C4-2B (cell line): ENCODE measurements around the gene COL6A1.

ENCODE experiments used
- H3K27ac ChIP-seq: fragments of 450-650 bp; 2 replicates; pipeline ENCODE4 v1.5.1; 2017
- ZFX ChIP-seq: fragments of 450-650 bp; IDR thresholded peaks from 2 replicates; pipeline ENCODE4 v1.6.1; 2017
- TF ChIP-seq, protein P1 (sequence below): fragments of 450-650 bp; conservative IDR thresholded peaks from 2 replicates; pipeline ENCODE4 v1.5.1; 2017; ENCODE audit warnings: mild to moderate bottlenecking

COL6A1 gene

DNA sequence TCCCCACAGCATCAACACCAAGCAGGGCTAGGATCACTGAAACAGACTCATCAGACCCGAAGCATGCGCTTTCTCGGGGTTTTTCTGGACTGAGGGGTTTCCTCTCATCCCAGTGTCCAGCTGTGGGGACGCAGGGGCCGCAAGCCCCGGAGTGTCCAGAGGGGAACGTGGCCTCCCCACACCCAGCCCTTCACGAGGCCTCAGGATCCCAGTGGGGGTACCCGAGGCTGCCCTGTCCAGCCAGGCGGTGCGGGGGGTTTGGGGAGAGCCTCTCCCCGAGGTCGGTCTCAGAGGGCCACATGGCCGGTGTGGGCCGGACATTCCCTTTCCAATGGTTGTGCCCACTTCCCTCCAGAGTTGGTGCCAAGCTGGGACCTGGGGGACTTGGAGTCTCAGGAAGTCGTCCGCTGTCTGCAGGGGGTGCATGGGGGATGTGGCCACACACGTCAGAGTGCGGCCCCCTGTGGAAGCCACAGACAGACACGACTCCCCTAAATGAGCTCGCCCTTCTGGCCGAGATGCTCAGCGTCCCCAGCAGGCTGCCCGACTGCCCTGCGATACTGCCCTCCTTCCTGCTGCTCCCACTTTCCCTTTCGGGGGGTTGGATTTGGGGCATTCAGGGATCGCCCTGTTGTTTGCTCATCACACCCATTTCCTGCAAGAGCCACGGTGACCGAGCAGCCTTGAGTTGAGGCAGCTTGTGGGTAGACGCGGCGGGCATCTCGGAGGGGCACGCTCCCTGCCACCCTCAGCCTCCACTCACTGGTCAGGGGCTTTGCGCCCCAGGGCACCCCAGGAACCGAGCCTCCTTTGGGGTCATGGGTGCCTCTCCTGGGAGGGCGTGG, 4.1 kb downstream of the COL6A1 start:
- TF ChIP-seq, protein P1, sequence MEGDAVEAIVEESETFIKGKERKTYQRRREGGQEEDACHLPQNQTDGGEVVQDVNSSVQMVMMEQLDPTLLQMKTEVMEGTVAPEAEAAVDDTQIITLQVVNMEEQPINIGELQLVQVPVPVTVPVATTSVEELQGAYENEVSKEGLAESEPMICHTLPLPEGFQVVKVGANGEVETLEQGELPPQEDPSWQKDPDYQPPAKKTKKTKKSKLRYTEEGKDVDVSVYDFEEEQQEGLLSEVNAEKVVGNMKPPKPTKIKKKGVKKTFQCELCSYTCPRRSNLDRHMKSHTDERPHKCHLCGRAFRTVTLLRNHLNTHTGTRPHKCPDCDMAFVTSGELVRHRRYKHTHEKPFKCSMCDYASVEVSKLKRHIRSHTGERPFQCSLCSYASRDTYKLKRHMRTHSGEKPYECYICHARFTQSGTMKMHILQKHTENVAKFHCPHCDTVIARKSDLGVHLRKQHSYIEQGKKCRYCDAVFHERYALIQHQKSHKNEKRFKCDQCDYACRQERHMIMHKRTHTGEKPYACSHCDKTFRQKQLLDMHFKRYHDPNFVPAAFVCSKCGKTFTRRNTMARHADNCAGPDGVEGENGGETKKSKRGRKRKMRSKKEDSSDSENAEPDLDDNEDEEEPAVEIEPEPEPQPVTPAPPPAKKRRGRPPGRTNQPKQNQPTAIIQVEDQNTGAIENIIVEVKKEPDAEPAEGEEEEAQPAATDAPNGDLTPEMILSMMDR, result no peak
- peak overlapping the region; percentile 93 for H3K27ac ChIP-seq

DNA sequence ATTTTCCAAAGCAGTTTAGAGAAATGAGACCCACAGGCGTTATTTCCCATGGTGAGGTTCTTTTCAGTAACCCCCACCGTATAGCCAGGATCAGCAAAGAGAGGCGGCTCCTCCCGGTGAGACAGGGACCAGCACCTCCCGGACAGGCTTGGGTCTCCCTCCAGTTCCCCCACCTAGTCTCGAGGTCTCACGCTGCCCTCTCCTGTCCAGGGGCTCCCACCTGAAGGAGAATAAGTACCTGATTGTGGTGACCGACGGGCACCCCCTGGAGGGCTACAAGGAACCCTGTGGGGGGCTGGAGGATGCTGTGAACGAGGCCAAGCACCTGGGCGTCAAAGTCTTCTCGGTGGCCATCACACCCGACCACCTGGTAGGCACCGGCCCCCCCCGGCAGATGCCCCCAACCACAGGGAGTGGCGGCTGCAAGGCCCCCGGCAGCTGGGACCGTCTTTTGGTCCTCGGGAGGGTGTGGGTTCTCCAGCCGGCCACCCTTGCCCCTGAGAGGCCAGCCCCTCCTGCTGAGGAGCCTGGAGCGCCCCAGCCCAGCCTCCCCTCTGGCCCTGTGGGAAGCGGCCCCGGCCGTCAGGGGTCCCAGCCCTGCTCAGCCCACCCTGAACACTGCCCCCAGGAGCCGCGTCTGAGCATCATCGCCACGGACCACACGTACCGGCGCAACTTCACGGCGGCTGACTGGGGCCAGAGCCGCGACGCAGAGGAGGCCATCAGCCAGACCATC, 4.9 kb downstream of the COL6A1 start:
- H3K27ac ChIP-seq, result no peak overlapping the region
- TF ChIP-seq, protein P1, result no peak
- no peak for TF ChIP-seq ZFX

DNA sequence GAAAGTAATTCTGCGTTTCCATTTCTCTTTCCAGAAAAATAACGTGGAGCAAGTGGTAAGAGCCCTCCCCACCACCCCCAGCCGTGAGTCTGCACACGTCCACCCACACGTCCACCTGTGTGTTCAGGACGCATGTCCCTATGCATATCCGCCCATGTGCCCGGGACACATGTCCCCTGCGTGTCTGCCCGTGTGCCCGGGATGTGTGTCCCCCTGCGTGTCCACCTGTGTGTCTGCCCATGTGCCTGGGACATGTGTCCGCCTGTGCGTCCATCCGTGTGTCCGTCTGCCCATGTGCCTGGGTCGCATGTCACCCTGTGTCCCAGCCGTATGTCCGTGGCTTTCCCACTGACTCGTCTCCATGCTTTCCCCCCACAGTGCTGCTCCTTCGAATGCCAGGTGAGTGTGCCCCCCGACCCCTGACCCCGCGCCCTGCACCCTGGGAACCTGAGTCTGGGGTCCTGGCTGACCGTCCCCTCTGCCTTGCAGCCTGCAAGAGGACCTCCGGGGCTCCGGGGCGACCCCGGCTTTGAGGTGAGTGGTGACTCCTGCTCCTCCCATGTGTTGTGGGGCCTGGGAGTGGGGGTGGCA, 5.6 kb downstream of the COL6A1 start:
- no peak overlapping the region for H3K27ac ChIP-seq
- TF ChIP-seq, protein P1, result no peak
- no peak for TF ChIP-seq ZFX

DNA sequence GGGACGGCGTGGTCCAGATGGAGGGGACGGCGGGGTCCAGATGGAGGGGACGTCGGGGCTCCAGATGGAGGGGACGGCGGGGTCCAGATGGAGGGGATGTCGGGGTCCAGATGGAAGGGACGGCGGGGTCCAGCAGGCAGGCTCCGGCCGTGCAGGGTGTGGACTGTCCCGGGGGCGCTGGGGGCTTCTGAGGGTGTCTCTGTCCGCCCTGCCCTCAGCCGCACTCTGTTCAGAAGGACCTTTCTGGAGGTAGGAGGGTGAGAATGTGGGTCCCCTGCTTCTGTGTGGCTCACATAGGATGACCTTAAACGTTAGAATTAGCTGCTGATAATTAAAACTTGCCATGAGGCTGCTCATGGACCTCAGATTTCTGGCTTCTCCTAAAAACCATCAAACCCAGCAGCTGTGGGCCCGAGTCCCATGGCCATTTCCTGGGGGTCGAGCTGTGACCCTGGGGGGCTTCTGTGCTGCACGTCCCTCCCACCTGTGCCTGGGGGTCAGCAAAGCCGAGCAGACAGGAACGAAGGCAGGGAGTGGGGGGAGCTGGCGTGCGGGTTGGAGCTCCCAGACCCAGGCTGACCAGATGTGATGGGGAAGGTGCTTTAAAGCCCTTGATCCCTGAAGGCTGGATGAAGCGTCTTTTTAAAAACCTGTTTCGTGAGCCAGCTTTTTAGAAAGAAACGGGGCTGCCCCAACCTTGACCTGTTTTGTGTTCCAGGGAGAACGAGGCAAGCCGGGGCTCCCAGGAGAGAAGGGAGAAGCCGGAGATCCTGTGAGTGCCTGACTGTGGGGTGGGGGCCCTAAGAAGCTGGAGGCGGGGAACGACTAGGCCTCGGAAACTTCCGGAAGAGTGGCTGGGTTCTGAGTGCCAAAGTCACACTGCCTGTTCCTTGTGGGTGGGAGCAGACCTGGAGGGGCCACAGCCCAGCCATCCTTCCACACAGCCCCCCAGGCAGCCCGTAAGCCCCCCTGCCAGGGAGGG, 7.1 kb downstream of the COL6A1 start:
- TF ChIP-seq ZFX, result no peak
- TF ChIP-seq, protein P1, result no peak
- H3K27ac ChIP-seq, result no peak overlapping the region

DNA sequence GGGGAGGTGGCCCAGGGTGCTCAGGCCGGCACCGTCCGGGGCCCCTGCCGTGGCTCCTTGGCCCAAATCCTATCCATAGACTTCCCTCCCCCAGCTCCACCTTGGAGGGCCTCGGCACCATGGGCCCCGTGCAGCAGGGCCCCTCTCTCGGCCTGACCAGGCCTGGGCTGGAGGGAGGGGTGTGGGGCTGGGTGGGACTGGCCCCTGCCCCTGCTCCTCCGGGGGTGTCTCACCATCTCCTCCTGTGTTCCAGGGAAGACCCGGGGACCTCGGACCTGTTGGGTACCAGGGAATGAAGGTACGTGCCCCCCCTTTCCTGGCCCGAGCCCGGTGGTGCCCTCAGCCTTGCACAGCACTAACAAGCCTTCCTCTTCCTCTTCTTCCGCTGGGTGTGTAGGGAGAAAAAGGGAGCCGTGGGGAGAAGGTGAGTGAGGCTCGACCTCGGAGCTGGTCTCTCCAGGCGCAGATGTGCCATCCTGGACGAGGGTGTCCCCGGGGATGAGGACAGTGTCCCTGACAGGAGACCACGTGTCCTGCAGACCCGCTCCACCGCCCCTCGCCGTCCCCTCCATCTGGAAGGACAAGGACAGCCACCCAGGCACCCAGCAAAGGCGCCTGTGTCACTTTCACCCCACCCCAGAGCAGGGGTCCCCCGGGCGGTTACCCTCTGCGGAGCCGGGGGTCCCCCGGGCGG, 7.9 kb downstream of the COL6A1 start:
- no peak for TF ChIP-seq ZFX
- TF ChIP-seq, protein P1, result no peak

DNA sequence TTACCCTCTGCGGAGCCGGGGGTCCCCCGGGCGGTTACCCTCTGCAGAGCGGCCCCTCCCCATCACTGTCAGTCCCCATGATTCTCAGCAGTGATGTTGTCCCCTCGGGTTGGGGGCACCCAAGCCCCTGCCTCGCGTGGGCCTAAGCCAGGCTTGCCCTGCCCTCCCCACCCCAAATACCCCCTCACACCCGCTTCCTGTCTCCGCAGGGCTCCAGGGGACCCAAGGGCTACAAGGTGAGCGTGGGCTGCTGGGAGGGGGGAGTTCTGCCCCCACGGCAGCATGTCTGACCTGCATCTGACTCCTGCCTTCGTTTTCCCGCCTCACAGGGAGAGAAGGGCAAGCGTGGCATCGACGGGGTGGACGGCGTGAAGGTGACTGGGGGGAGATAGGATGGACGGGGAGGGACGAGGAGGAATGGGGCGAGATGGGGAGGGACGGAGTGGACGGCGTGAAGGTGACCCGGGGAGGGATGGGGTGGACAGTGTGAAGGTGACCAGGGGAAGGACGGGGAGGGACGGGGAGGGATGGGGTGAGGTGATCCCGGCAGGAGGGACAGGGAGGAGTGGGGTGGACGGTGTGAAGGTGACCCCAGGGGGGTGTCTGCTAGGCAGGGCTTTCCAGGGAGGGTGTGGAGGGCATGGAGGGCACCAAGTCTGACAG, 8.6 kb downstream of the COL6A1 start:
- TF ChIP-seq, protein P1, result no peak
- no peak for TF ChIP-seq ZFX
- no peak overlapping the region for H3K27ac ChIP-seq

More for the DNA sequence above, 7.9 kb downstream of the COL6A1 start:
- H3K27ac ChIP-seq, result no peak overlapping the region
